Neural progenitor cell (in vitro differentiated cells): ENCODE measurements around the gene SEMA6B. TPM values are rescaled to one million over a fixed set of nuclear protein-coding genes. Genes with fewer than 3 reads are reported as not detected.

ENCODE experiments used
- DNase-seq: peaks from one replicate; pipeline ENCODE4 v3.0.0-alpha.2; 2016; ENCODE audit warnings: low spot score
- H2AFZ ChIP-seq: fragments of 200-600 bp; sonication (generic); replicated peaks from 2 replicates; pipeline ENCODE4 v1.6.1; 2016; ENCODE audit warnings: antibody characterized with exemption
- H3F3A ChIP-seq: fragments of 200-600 bp; sonication (generic); 2 replicates; pipeline ENCODE4 v1.6.1; 2016; ENCODE audit warnings: antibody characterized with exemption, low read depth
- H3K27ac ChIP-seq: fragments of 200-600 bp; sonication (generic); 2 replicates; pipeline ENCODE4 v1.5.1; 2016; ENCODE audit warnings: mild to moderate bottlenecking
- H3K27me3 ChIP-seq: fragments of 200-600 bp; sonication (generic); 2 replicates; pipeline ENCODE4 v1.6.1; 2016; ENCODE audit warnings: mild to moderate bottlenecking, moderate library complexity
- H3K36me3 ChIP-seq: fragments of 200-600 bp; sonication (generic); 2 replicates; pipeline ENCODE4 v1.5.1; 2016
- H3K4me1 ChIP-seq: fragments of 200-600 bp; sonication (generic); 2 replicates; pipeline ENCODE4 v1.6.1; 2016; ENCODE audit warnings: mixed run types
- H3K4me2 ChIP-seq: fragments of 200-600 bp; sonication (generic); 2 replicates; pipeline ENCODE4 v1.6.1; 2016
- H3K4me3 ChIP-seq: fragments of 200-600 bp; sonication (generic); 2 replicates; pipeline ENCODE4 v1.5.1; 2016
- H3K79me2 ChIP-seq: fragments of 200-600 bp; sonication (generic); 2 replicates; pipeline ENCODE4 v1.6.1; 2016; ENCODE audit warnings: low read depth
- H3K9ac ChIP-seq: fragments of 200-600 bp; sonication (generic); 2 replicates; pipeline ENCODE4 v1.6.1; 2016
- H3K9me3 ChIP-seq: fragments of 200-600 bp; sonication (generic); 2 replicates; pipeline ENCODE4 v1.5.1; 2016; ENCODE audit warnings: low read depth
- H4K20me1 ChIP-seq: fragments of 200-600 bp; sonication (generic); 2 replicates; pipeline ENCODE4 v1.6.1; 2016; ENCODE audit warnings: low read depth
- H3K27ac Mint-ChIP-seq: 3 replicates; pipeline ENCODE4 v1.8.0; 2021; ENCODE audit warnings: mixed read lengths
- H3K27me3 Mint-ChIP-seq: 2 replicates; pipeline ENCODE4 v1.8.0; 2022; ENCODE audit warnings: low read depth, mild to moderate bottlenecking, inconsistent platforms, moderate library complexity, mixed read lengths; ENCODE audit not compliant: insufficient read depth
- H3K36me3 Mint-ChIP-seq: 3 replicates; pipeline ENCODE4 v1.8.0; 2021; ENCODE audit warnings: mixed read lengths
- H3K4me1 Mint-ChIP-seq: 3 replicates; pipeline ENCODE4 v1.8.0; 2021; ENCODE audit warnings: mixed read lengths
- H3K4me3 Mint-ChIP-seq: 3 replicates; pipeline ENCODE4 v1.8.0; 2021; ENCODE audit warnings: mild to moderate bottlenecking, moderate library complexity, mixed read lengths
- H3K9me3 Mint-ChIP-seq: 3 replicates; pipeline ENCODE4 v1.8.0; 2020; ENCODE audit warnings: mixed read lengths
- EZH2 ChIP-seq: fragments of 200-600 bp; sonication (generic); IDR thresholded peaks from 2 replicates; pipeline ENCODE4 v1.6.1; 2017; ENCODE audit warnings: antibody characterized with exemption, mild to moderate bottlenecking, moderate library complexity
- EZH2phosphoT487 ChIP-seq: fragments of 200-600 bp; sonication (generic); IDR thresholded peaks from 2 replicates; pipeline ENCODE4 v1.6.1; 2017; ENCODE audit warnings: antibody characterized with exemption
- total RNA-seq: library from RNA; depleted of rRNA; stranded (reverse); fragments of >200 nt; gene quantifications from 2 replicates; pipeline ENCODE4 v1.2.3, GENCODE V29; 2015; ENCODE audit warnings: low replicate concordance
- TF ChIP-seq, protein P1 (sequence below): fragments of 200-600 bp; sonication (generic); IDR thresholded peaks from 2 replicates; pipeline ENCODE4 v1.5.1; 2017; ENCODE audit warnings: antibody characterized with exemption, mild to moderate bottlenecking

SEMA6B gene
- total RNA-seq, 1 donor from 2014 or later, result 22.6 TPM

GRCh38 chr19:4594201-4594600 is 34.7 kb upstream of the SEMA6B start:
- no peak overlapping the region for H3K9ac ChIP-seq
- no peaks in the 10 kb centered on the region for H3K9me3 ChIP-seq
- Mint-ChIP-seq H3K4me1 (peaks cover 18% of the 10 kb centered on the region), H3K4me3 (peak overlapping the region; percentile 64), H3K27ac (peak overlapping the region; percentile 34), H3K36me3 (no peaks in the 10 kb centered on the region), H3K9me3 (no peaks in the 10 kb centered on the region), H3K27me3 (peaks cover 29% of the 10 kb centered on the region)
- H3K27ac ChIP-seq, result no peak overlapping the region
- no peak overlapping the region for H3K4me2 ChIP-seq
- H3F3A ChIP-seq, result peaks cover 25% of the 10 kb centered on the region
- TF ChIP-seq EZH2phosphoT487, result no peak
- no peaks in the 10 kb centered on the region for H3K79me2 ChIP-seq
- no peak for DNase-seq
- H3K4me3 ChIP-seq, result no peak overlapping the region
- peaks cover 32% of the 10 kb centered on the region for H3K27me3 ChIP-seq
- H4K20me1 ChIP-seq, result peaks cover 5% of the 10 kb centered on the region
- no peaks in the 10 kb centered on the region for H3K36me3 ChIP-seq
- H3K4me1 ChIP-seq, result peaks cover 9% of the 10 kb centered on the region
- no peak overlapping the region for H2AFZ ChIP-seq

DNA sequence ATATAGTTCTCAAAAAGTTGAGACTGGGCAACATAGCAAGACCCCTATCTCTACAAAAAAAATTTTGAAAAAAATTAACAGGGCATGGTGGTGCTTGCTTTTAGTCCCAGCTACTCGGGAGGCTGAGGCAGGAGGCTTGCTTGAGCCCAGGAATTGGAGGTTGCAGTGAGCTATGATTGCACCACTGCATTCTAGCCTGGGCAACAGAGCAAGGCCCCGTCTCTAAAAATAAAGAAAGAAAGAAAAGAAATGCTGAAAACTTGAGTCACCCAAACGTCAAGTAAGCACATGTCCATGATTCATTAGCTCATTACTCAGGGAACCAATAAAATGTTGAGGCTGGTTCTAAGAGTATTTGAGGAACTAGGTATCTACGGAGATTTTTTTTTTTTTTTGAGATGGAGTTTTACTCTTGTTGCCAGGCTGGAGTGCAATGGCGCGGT is 33.9 kb upstream of the SEMA6B start:
- Mint-ChIP-seq H3K27ac (no peak overlapping the region), H3K9me3 (no peaks in the 10 kb centered on the region), H3K36me3 (no peaks in the 10 kb centered on the region), H3K4me1 (peaks cover 17% of the 10 kb centered on the region), H3K27me3 (peaks cover 26% of the 10 kb centered on the region), H3K4me3 (no peak overlapping the region)
- H3K9me3 ChIP-seq, result no peaks in the 10 kb centered on the region
- no peak overlapping the region for H3K4me2 ChIP-seq
- peaks cover 25% of the 10 kb centered on the region for H3K27me3 ChIP-seq
- no peak overlapping the region for H3K9ac ChIP-seq
- H3K27ac ChIP-seq, result no peak overlapping the region
- peaks cover 22% of the 10 kb centered on the region for H3F3A ChIP-seq
- H4K20me1 ChIP-seq, result peaks cover 5% of the 10 kb centered on the region
- H3K4me3 ChIP-seq, result no peak overlapping the region
- no peak for DNase-seq
- TF ChIP-seq EZH2phosphoT487 (no peak), EZH2 (no peak)
- TF ChIP-seq, protein P1, sequence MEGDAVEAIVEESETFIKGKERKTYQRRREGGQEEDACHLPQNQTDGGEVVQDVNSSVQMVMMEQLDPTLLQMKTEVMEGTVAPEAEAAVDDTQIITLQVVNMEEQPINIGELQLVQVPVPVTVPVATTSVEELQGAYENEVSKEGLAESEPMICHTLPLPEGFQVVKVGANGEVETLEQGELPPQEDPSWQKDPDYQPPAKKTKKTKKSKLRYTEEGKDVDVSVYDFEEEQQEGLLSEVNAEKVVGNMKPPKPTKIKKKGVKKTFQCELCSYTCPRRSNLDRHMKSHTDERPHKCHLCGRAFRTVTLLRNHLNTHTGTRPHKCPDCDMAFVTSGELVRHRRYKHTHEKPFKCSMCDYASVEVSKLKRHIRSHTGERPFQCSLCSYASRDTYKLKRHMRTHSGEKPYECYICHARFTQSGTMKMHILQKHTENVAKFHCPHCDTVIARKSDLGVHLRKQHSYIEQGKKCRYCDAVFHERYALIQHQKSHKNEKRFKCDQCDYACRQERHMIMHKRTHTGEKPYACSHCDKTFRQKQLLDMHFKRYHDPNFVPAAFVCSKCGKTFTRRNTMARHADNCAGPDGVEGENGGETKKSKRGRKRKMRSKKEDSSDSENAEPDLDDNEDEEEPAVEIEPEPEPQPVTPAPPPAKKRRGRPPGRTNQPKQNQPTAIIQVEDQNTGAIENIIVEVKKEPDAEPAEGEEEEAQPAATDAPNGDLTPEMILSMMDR, result no peak
- H3K36me3 ChIP-seq, result no peaks in the 10 kb centered on the region
- no peak overlapping the region for H2AFZ ChIP-seq
- peaks cover 4% of the 10 kb centered on the region for H3K4me1 ChIP-seq
- no peaks in the 10 kb centered on the region for H3K79me2 ChIP-seq

- DNase-seq, result no peak
- Mint-ChIP-seq H3K4me3 (no peak overlapping the region), H3K4me1 (peaks cover 23% of the 10 kb centered on the region), H3K9me3 (no peaks in the 10 kb centered on the region), H3K36me3 (no peaks in the 10 kb centered on the region), H3K27me3 (peaks cover 24% of the 10 kb centered on the region), H3K27ac (peak overlapping the region; percentile 13)
- Histone ChIP-seq H4K20me1 (peaks cover 4% of the 10 kb centered on the region), H3K79me2 (no peaks in the 10 kb centered on the region), H3K27ac (no peak overlapping the region), H3K9me3 (no peaks in the 10 kb centered on the region), H3K9ac (no peak overlapping the region), H3F3A (peaks cover 25% of the 10 kb centered on the region), H3K4me2 (no peak overlapping the region), H2AFZ (no peak overlapping the region), H3K36me3 (no peaks in the 10 kb centered on the region), H3K4me1 (peaks cover 3% of the 10 kb centered on the region), H3K27me3 (peaks cover 25% of the 10 kb centered on the region), H3K4me3 (no peak overlapping the region)
- no peak for TF ChIP-seq EZH2
- no peak for TF ChIP-seq EZH2phosphoT487
- TF ChIP-seq, protein P1, result no peak
Observed at GRCh38 chr19:4592445-4592844, 33.0 kb upstream of the SEMA6B start.

GRCh38 chr19:4591320-4591719 is 31.8 kb upstream of the SEMA6B start:
- Histone ChIP-seq H3K36me3 (no peaks in the 10 kb centered on the region), H3K9me3 (no peaks in the 10 kb centered on the region), H2AFZ (no peak overlapping the region), H3K27me3 (peaks cover 13% of the 10 kb centered on the region), H3K27ac (no peak overlapping the region), H3K4me3 (no peak overlapping the region), H3K9ac (no peak overlapping the region), H3K4me2 (no peak overlapping the region), H3K79me2 (no peaks in the 10 kb centered on the region), H4K20me1 (no peaks in the 10 kb centered on the region), H3K4me1 (peaks cover 3% of the 10 kb centered on the region), H3F3A (peaks cover 27% of the 10 kb centered on the region)
- no peak overlapping the region for H3K4me3 Mint-ChIP-seq
- no peak for DNase-seq
- peaks cover 24% of the 10 kb centered on the region for H3K4me1 Mint-ChIP-seq
- no peaks in the 10 kb centered on the region for H3K9me3 Mint-ChIP-seq
- peaks cover 18% of the 10 kb centered on the region for H3K27me3 Mint-ChIP-seq
- TF ChIP-seq, protein P1, result no peak
- TF ChIP-seq EZH2phosphoT487, result no peak
- TF ChIP-seq EZH2, result no peak
- H3K27ac Mint-ChIP-seq, result no peak overlapping the region
- H3K36me3 Mint-ChIP-seq, result no peaks in the 10 kb centered on the region
